Tibial artery (tissue), 4 donors: ENCODE results near the gene OGFOD3.

Source experiments
- DNase-seq, 2 donors: peaks; one replicate each; pipeline ENCODE4 v3.0.0-alpha.2; 2019
- H3K27ac ChIP-seq, 2 donors: fragments of 200-600 bp; sonication (generic) in 1 of 2; 1 replicate in 1 of 2; 2 replicates in 1 of 2; pipeline ENCODE4 v1.5.1; 2018 to 2019; ENCODE audit warnings: mild to moderate bottlenecking in 1 of 2
- H3K27me3 ChIP-seq, 2 donors: fragments of 200-600 bp; sonication (generic) in 1 of 2; one replicate each; pipeline versions ENCODE4 v1.5.1 to v1.6.0; 2016 to 2019
- H3K36me3 ChIP-seq, 3 donors: fragments of 200-600 bp; sonication (generic) in 2 of 3; one replicate each; pipeline ENCODE4 v1.5.1; 2016 to 2019; ENCODE audit warnings: mild to moderate bottlenecking in 2 of 3
- H3K4me1 ChIP-seq, 4 donors: fragments of 200-600 bp; sonication (generic) in 2 of 4; 1 replicate in 3 of 4; 2 replicates in 1 of 4; pipeline ENCODE4 v1.5.1; 2016 to 2019
- H3K4me3 ChIP-seq, 2 donors: fragments of 200-600 bp; sonication (generic) in 1 of 2; 1 replicate in 1 of 2; 2 replicates in 1 of 2; pipeline ENCODE4 v1.5.1; 2018 to 2019; ENCODE audit warnings: mild to moderate bottlenecking in 2 of 2
- H3K9me3 ChIP-seq, 3 donors: fragments of 200-600 bp; sonication (generic) in 1 of 3; one replicate each; pipeline ENCODE4 v1.5.1; 2016 to 2019
- intact Hi-C: fragments of 100-400 bp; cut with DNase I; formaldehyde crosslinking; loops from one replicate; pipeline ENCODE4 v1.15.0; 2023; ENCODE audit warnings: low total_unique reads
- TF ChIP-seq, protein P1 (sequence below), 2 experiments: fragments of 200-600 bp in 1 of 2; fragments of 450-650 bp in 1 of 2; IDR thresholded peaks; one replicate each; pipeline ENCODE4 v1.5.1; 2017 to 2019; ENCODE audit warnings: antibody characterized with exemption in 2 of 2, mild to moderate bottlenecking in 1 of 2, moderate library complexity in 1 of 2

OGFOD3 gene

DNA sequence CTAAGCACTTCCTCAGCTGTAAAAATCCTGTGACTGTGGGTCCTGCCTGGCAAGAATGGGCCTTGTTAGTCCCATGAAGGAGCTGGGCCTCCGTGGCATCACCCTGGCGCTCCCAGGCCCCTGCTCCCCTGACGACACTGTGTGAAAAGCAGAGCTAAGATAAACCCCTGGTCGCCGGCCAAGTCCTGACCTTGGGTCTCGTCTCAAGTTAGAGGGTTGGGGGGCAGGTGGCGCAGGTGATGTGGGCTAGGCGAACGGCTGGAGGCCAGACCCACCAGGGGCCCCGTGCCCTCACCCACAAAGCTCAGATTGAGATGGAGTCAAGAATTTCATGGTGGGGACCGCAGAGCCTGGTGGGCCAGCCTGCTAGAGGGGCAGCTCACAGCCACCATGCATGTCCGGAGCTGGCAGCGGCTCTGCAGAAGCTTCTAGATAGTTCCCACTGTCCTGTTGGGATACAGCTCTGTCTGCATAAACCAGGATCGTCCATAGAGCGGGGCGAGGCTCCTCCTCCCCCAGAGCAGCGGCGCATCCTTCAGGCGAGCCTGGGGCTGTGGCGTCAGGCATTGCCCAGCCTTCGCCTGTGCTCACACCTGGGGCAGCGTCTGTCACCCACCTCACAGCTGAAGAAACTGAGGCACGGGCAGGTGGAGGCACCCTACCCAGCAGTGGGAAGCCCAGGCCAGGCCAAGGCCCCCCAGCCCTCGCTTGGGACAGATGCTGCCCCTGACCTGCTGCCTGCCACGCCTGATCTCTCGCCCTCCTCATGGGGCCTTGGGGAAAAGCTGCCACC is 20.2 kb upstream of the OGFOD3 start:
- Histone ChIP-seq H3K4me3 (no peak overlapping the region), H3K27me3 (no peaks in the 10 kb centered on the region), H3K36me3 (peaks cover 0 to 94% (median 32%) of the 10 kb centered on the region in 3 donors), H3K27ac (no peak overlapping the region), H3K9me3 (no peaks in the 10 kb centered on the region), H3K4me1 (peaks cover 0 to 4% (median 0%) of the 10 kb centered on the region in 4 donors)
- no peak for DNase-seq
- TF ChIP-seq, protein P1, sequence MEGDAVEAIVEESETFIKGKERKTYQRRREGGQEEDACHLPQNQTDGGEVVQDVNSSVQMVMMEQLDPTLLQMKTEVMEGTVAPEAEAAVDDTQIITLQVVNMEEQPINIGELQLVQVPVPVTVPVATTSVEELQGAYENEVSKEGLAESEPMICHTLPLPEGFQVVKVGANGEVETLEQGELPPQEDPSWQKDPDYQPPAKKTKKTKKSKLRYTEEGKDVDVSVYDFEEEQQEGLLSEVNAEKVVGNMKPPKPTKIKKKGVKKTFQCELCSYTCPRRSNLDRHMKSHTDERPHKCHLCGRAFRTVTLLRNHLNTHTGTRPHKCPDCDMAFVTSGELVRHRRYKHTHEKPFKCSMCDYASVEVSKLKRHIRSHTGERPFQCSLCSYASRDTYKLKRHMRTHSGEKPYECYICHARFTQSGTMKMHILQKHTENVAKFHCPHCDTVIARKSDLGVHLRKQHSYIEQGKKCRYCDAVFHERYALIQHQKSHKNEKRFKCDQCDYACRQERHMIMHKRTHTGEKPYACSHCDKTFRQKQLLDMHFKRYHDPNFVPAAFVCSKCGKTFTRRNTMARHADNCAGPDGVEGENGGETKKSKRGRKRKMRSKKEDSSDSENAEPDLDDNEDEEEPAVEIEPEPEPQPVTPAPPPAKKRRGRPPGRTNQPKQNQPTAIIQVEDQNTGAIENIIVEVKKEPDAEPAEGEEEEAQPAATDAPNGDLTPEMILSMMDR (IDR thresholded peaks at IDR 0.05), result no peak
- intact Hi-C loops, result no loop called here

DNA sequence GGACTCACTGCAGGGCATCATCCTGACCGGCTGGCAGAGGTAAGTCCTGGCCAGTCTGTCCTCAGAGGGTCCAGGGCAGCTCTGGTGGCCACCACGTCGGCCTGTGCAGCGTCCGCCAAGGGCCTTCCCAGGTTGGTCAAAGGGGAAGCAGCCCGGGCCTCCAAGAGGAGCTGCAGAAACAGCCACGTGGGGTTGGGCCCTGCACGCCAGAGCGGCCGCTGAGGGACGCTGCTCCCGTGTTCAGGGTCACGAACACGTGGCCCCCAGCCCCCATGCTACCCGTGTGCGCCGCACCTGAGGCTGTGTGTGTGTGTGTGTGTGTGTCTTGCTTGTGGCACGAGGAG is 18.9 kb upstream of the OGFOD3 start:
- TF ChIP-seq, protein P1 (IDR thresholded peaks at IDR 0.05), result no peak
- H3K36me3 ChIP-seq, result peaks cover 0 to 88% (median 20%) of the 10 kb centered on the region in 3 donors
- H3K27me3 ChIP-seq, result no peaks in the 10 kb centered on the region
- no peak overlapping the region for H3K27ac ChIP-seq
- peaks cover 0 to 4% (median 0%) of the 10 kb centered on the region in 4 donors for H3K4me1 ChIP-seq
- H3K4me3 ChIP-seq, result no peak overlapping the region
- H3K9me3 ChIP-seq, result no peaks in the 10 kb centered on the region
- intact Hi-C loops, result no loop called here
- no peak for DNase-seq

GRCh38 chr17:82436601-82437324 is 18.4 kb upstream of the OGFOD3 start:
- H3K9me3 ChIP-seq, result no peaks in the 10 kb centered on the region
- TF ChIP-seq, protein P1 (IDR thresholded peaks at IDR 0.05), result no peak
- peaks cover 0 to 88% (median 20%) of the 10 kb centered on the region in 3 donors for H3K36me3 ChIP-seq
- intact Hi-C loops, result no loop called here
- no peak for DNase-seq
- H3K27ac ChIP-seq, result no peak overlapping the region
- peaks cover 0 to 4% (median 0%) of the 10 kb centered on the region in 4 donors for H3K4me1 ChIP-seq
- H3K27me3 ChIP-seq, result no peaks in the 10 kb centered on the region
- H3K4me3 ChIP-seq, result no peak overlapping the region

DNA sequence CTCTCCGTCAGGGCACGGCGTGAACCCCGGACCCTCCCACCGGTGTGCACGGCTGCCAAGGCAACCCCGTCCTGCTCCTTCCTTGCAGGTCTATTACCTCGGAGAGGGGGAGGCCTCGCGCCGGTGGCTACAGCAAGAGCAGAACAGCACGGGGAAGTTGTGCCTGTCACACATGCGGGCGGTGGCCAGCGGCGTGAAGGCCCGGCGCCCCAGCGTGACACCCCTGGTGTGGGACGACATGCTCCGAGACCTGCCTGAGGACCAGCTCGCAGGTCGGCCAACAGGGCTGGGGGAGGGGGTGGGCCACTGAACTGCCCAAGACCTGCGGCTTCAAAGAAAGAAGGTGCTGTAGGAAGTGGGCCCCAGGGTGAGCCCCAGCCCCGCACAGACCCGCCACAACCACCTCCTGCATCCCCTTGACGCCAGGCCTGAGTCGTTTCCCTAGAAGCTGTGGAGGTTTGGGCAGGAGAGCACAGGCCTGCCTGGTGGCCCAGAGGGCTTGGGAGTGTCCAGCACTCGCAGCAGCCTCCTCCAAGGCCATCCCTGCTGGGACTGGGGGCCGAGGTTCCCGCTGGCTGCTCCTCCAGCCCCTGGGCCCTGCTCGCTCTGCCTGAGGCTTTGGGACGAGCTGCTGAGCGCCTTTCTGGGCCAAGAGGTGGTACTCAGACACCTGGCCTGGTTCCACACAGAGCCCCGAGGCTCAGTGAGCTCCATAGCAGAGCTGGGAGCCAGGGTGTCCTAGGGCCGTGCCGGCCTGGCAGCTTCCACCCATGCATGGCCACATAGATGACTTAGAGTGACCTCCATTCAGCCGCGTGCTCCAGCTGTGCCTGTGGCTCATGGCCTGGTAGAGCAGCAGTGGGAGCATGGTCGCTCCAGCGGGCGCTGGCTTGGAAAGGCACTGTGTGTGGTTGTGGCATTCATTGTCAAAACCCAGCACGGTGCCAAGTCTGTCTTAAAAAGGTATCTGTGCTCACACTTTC is 17.5 kb upstream of the OGFOD3 start:
- H3K27me3 ChIP-seq, result no peaks in the 10 kb centered on the region
- TF ChIP-seq, protein P1 (IDR thresholded peaks at IDR 0.05), result no peak
- H3K9me3 ChIP-seq, result no peaks in the 10 kb centered on the region
- H3K36me3 ChIP-seq, result peaks cover 0 to 89% (median 20%) of the 10 kb centered on the region in 3 donors
- H3K4me1 ChIP-seq, result peaks cover 0 to 4% (median 0%) of the 10 kb centered on the region in 4 donors
- DNase-seq, result no peak
- H3K4me3 ChIP-seq, result no peak overlapping the region
- intact Hi-C loops, result no loop called here
- H3K27ac ChIP-seq, result no peak overlapping the region

- no peak for DNase-seq
- no peak overlapping the region for H3K27ac ChIP-seq
These were observed 16.7 kb upstream of the OGFOD3 start for GRCh38 chr17:82435103-82435502.

More at GRCh38 chr17:82435103-82435502, 16.7 kb upstream of the OGFOD3 start:
- intact Hi-C loops, result no loop called here
- Histone ChIP-seq H3K4me3 (no peak overlapping the region), H3K36me3 (peaks cover 0 to 89% (median 20%) of the 10 kb centered on the region in 3 donors), H3K27me3 (no peaks in the 10 kb centered on the region), H3K9me3 (no peaks in the 10 kb centered on the region), H3K4me1 (peaks cover 0 to 4% (median 0%) of the 10 kb centered on the region in 4 donors)
- TF ChIP-seq, protein P1 (IDR thresholded peaks at IDR 0.05), result no peak
